GM13977 (cell line): ENCODE results near the gene TRMT61B.

Experiments used
- DNase-seq: peaks from one replicate; pipeline ENCODE4 v3.0.0; 2012; ENCODE audit warnings: low spot score
- in situ Hi-C: fragments of 300-500 bp; cut with MboI; formaldehyde crosslinking; loops from one replicate; pipeline ENCODE4 v1.12.0; 2022; ENCODE audit warnings: low sequenced_read_pairs, low pct_unique_long_range_greater_than_20kb, mixed read lengths, inconsistent platforms; ENCODE audit not compliant: unreplicated experiment
- TF ChIP-seq, protein P1 (sequence below): IDR thresholded peaks from 2 replicates; pipeline ENCODE4 v1.5.1; 2012; ENCODE audit warnings: mild to moderate bottlenecking, control low read depth; ENCODE audit not compliant: insufficient read depth; ENCODE audit errors: extremely low read depth, missing control alignments

TRMT61B gene

DNA sequence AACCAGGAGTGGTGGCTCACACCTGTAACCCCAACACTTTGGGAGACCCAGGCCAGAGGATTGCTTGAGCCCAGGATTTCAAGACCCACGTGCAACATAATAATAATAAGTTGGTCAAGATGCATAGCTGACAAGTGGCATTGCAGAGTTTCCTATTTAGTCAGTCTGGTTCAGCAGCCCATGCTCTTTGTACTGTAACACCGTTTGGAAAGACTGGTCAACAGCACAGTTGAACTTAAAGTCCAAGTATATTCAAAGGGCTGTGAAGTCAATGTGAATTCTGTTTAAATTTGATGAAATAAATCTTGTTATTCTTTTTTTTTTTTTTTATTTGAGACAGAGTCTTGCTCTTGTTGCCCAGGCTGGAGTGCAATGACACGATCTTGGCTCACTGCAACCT is 1.5 kb upstream of the TRMT61B start:
- in situ Hi-C loops: no loop called here
- DNase-seq: no peak
- TF ChIP-seq, protein P1, sequence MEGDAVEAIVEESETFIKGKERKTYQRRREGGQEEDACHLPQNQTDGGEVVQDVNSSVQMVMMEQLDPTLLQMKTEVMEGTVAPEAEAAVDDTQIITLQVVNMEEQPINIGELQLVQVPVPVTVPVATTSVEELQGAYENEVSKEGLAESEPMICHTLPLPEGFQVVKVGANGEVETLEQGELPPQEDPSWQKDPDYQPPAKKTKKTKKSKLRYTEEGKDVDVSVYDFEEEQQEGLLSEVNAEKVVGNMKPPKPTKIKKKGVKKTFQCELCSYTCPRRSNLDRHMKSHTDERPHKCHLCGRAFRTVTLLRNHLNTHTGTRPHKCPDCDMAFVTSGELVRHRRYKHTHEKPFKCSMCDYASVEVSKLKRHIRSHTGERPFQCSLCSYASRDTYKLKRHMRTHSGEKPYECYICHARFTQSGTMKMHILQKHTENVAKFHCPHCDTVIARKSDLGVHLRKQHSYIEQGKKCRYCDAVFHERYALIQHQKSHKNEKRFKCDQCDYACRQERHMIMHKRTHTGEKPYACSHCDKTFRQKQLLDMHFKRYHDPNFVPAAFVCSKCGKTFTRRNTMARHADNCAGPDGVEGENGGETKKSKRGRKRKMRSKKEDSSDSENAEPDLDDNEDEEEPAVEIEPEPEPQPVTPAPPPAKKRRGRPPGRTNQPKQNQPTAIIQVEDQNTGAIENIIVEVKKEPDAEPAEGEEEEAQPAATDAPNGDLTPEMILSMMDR: no peak

DNA sequence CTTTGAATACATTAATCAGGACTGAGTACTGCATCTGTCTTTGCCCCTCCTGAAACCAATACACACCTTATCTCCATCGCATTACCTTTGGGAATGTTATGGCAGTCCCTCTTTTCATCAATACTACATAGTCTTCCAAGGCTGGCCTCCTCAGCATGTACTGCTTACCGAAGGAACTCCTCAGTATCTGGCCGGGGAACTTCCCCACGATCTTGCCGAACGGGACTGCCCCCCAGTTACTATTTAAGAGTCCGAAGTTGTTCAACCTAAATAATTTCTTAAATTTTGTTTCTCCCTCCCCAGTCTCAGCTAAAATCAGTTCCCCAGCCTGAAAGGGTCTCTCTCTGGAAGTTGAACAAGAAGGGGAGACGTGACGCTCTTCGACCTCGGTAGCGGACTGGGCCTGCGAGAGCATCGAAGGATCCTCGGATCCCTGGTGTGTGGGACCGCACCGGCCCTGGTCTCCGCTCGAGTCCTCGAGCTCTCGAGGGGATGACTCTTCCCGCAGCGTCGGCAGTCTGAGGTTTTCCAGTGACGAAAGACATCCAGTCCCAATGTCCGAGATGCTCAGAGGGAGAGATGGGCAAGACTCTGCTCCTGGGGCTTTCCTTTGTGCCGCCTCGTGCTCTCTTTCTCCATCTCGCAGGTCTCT is 489 bp downstream of the TRMT61B start:
- DNase-seq: no peak
- in situ Hi-C loops: no loop called here
- TF ChIP-seq, protein P1: no peak

DNA sequence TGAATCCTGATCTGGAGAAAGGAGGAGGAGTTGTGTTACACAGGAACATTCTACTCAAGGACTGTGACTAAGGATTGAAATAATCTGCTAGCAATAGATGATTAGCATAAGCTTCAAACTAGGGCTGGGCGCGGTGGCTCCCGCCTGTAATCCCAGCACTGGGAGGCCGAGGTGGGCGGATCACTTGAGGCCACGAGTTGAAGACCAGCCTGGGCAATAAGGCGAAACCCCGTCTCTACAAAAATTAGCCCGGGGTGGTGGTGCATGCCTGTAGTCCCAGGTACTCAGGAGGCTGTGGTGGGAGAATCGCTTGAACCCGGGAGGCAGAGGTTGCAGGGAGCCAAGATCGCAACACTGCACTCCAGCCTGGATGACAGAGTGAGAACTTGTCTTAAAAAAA is 1.5 kb downstream of the TRMT61B start:
- no peak for DNase-seq
- TF ChIP-seq, protein P1: no peak
- in situ Hi-C loops: no loop called here

DNA sequence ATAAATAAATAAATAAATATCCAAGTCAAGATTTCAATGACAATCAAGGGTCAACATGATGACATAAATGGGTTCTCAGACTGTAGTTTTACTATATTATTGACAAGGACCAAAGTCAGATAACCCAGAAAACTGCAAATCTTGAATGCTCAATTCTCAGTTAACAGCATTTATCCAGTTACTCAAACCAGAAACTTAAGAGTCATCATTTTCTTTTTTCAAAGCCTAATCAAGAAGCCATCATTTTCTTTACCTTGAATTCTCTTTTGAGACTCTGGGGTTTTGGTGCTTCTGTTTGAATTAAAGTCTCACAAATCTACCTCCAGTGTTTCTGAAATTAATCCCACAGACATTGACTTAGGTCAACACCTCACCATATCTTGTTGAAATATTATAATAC is 14.1 kb downstream of the TRMT61B start:
- TF ChIP-seq, protein P1: no peak
- in situ Hi-C loops: no loop called here
- DNase-seq: no peak

DNA sequence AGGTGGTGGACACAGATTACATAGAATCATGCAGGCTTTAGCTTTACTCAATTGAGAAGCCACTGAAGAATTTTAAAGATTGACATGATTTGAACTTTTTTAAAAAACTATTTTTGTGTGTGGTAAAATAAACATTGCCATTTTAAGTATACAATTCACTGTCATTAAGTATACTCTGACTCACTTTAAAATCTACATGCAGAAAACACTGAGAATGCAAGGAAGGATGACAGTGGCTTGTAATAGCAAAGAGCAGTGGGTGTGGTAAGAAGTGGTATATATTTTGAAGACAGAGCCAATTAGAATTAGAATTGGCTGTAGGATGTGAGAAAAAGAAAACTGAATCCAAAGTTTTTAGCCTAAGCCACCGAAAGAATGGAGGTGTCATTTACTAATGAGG is 14.9 kb downstream of the TRMT61B start:
- DNase-seq: no peak
- TF ChIP-seq, protein P1: no peak
- in situ Hi-C loops: no loop called here

DNA sequence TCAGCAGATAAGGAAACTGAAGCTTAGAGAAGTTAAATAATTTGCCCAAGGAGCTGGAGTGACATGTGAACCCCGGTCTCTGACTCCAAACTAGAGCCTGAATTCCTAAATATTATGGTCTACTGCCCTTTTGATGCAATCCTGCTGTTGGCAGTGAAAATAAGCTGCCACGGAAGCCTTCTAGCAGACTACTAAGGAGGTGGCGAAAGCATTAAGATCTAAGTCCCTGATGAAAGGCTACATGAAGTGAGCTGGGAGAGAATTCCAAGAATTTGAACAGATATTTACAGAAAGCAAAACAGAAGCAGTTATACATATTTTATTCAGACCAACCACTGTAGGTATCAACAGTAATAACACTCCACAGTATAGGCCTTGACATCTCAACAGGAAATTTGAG is 28.1 kb downstream of the TRMT61B start:
- DNase-seq: no peak
- TF ChIP-seq, protein P1: no peak
- in situ Hi-C loops: no loop called here
